Keratinocyte (primary cell): ENCODE data around the gene HNRNPU. TPM values are rescaled to one million over a fixed set of nuclear protein-coding genes. Genes with fewer than 3 reads are reported as not detected.

Experiments used
- DNase-seq: peaks from one replicate; pipeline ENCODE4 v3.0.0-alpha.2; 2011; ENCODE audit warnings: low read depth, missing footprints, low spot score
- FAIRE-seq: peaks from 2 replicates; lab custom pipeline; 2011; peaks lifted over from hg19 to GRCh38; lab: Jason Lieb, UNC
- H2AFZ ChIP-seq: 2 replicates; pipeline ENCODE4 v1.6.0; 2012; ENCODE audit warnings: low read length, control low read depth, inconsistent platforms; ENCODE audit not compliant: control insufficient read depth
- H3K27ac ChIP-seq: 2 replicates; pipeline ENCODE4 v1.5.1; 2011; ENCODE audit warnings: low read length; ENCODE audit not compliant: control insufficient read depth, insufficient read depth
- H3K27me3 ChIP-seq: 3 replicates; pipeline ENCODE4 v1.6.0; 2011; ENCODE audit warnings: low read length; ENCODE audit not compliant: control insufficient read depth, insufficient read depth; ENCODE audit errors: extremely low read depth
- H3K36me3 ChIP-seq, 2 experiments: 2 replicates in 1 of 2; 3 replicates in 1 of 2; pipeline ENCODE4 v1.5.1; 2011; ENCODE audit warnings: low read length in 2 of 2, mild to moderate bottlenecking in 1 of 2; ENCODE audit not compliant: control insufficient read depth in 2 of 2, insufficient read depth in 2 of 2; ENCODE audit errors: extremely low read depth in 1 of 2
- H3K4me1 ChIP-seq: 3 replicates; pipeline ENCODE4 v1.5.1; 2011; ENCODE audit warnings: low read length; ENCODE audit not compliant: control insufficient read depth, insufficient read depth; ENCODE audit errors: extremely low read depth
- H3K4me2 ChIP-seq: 3 replicates; pipeline ENCODE4 v1.6.0; 2011; ENCODE audit warnings: low read depth, low read length; ENCODE audit not compliant: control insufficient read depth, insufficient read depth; ENCODE audit errors: extremely low read depth
- H3K4me3 ChIP-seq, 3 experiments: fragments of 200-600 bp in 1 of 3; sonication (generic) in 1 of 3; 2 replicates in 2 of 3; 3 replicates in 1 of 3; pipeline ENCODE4 v1.5.1; 2011 to 2016; ENCODE audit warnings: low read length in 3 of 3, mild to moderate bottlenecking in 3 of 3, control low read depth in 2 of 3, inconsistent platforms in 1 of 3, low read depth in 1 of 3, mixed read lengths in 1 of 3, mixed run types in 1 of 3, moderate library complexity in 1 of 3; ENCODE audit not compliant: control insufficient read depth in 2 of 3, insufficient read depth in 2 of 3; ENCODE audit errors: extremely low read depth in 1 of 3
- H3K79me2 ChIP-seq: 2 replicates; pipeline ENCODE4 v1.6.0; 2012; ENCODE audit warnings: low read length; ENCODE audit not compliant: control insufficient read depth, insufficient read depth
- H3K9ac ChIP-seq: 3 replicates; pipeline ENCODE4 v1.6.0; 2011; ENCODE audit warnings: low read length; ENCODE audit not compliant: control insufficient read depth, insufficient read depth; ENCODE audit errors: extremely low read depth
- H3K9me1 ChIP-seq: 3 replicates; pipeline ENCODE4 v1.6.0; 2011; ENCODE audit warnings: low read length; ENCODE audit not compliant: control insufficient read depth, insufficient read depth; ENCODE audit errors: extremely low read depth
- H3K9me3 ChIP-seq: 2 replicates; pipeline ENCODE4 v1.5.1; 2012; ENCODE audit warnings: low read depth, low read length; ENCODE audit not compliant: control insufficient read depth
- H4K20me1 ChIP-seq: 3 replicates; pipeline ENCODE4 v1.6.0; 2011; ENCODE audit warnings: low read length; ENCODE audit not compliant: control insufficient read depth, insufficient read depth; ENCODE audit errors: extremely low read depth
- CTCF ChIP-seq, 3 experiments: IDR thresholded peaks in 1 of 3; conservative IDR thresholded peaks in 1 of 3; optimal IDR thresholded peaks in 1 of 3; 2 replicates in 2 of 3; 3 replicates in 1 of 3; pipeline versions ENCODE3 to v1.5.1; 2011; ENCODE audit warnings: low read length in 3 of 3, mild to moderate bottlenecking in 3 of 3, moderate library complexity in 2 of 3, control low read depth in 1 of 3, inconsistent platforms in 1 of 3; ENCODE audit not compliant: insufficient read depth in 2 of 3; ENCODE audit errors: extremely low read depth in 1 of 3
- EZH2 ChIP-seq: IDR thresholded peaks from one replicate; pipeline ENCODE4 v1.6.1; 2012; ENCODE audit warnings: inconsistent platforms, mild to moderate bottlenecking, low read length, moderate library complexity
- dilution Hi-C: fragments of 300-500 bp; cut with MboI; formaldehyde crosslinking; loops from one replicate; pipeline ENCODE4 v1.7.0; 2020; ENCODE audit warnings: low sequenced_read_pairs; ENCODE audit not compliant: extremely low pct_ligation_motif_present
- polyA plus RNA-seq, 5 experiments: library from polyadenylated mRNA; depleted of rRNA in 3 of 5; stranded (reverse) in 3 of 5; stranded (forward) in 1 of 5; unstranded in 1 of 5; fragments of >200 nt; gene quantifications; 1 replicate in 1 of 5; 2 replicates in 3 of 5; 3 replicates in 1 of 5; pipeline versions ENCODE4 v1.2.1 to v1.2.3, GENCODE V29; 2011 to 2012; ENCODE audit warnings: missing spikeins in 2 of 5, low read depth in 1 of 5, low replicate concordance in 1 of 5

The HNRNPU gene
- polyA plus RNA-seq, 1 donor (not counting 4 experiments of a cell fraction or from before 2014, with no cell fraction given): 220 TPM

DNA sequence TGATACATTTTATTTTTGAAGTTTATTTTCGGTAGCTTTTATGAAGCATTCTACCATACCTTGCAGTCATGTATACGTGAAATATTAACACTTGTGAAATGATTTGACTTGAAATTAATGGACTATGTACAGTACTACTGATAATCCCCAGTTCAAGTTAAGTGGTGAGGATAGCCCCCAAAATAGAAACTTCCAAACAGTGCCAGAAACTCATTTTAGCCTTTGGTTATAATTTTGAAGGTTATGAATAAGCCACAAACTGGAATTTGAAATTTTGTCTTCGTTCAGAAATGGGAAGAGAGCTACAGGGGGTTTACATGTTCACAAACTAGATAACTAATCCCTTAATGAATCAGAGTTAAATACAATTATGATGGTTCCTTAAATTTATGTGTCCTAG lies 1.5 kb upstream of the HNRNPU start:
- no peaks in the 10 kb centered on the region for H3K9me1 ChIP-seq
- TF ChIP-seq CTCF (optimal IDR thresholded peaks at IDR 0.05 in 1 of 3, IDR thresholded peaks at IDR 0.05 in 1 of 3, conservative IDR thresholded peaks at IDR 0.05 in 1 of 3; ENCODE audit: extremely low read depth in 1 of 3, insufficient read depth in 2 of 3, low read length in 3 of 3) (no peak), EZH2 (no peak)
- no peak overlapping the region for H3K27ac ChIP-seq
- peaks cover 30% of the 10 kb centered on the region for H3K79me2 ChIP-seq
- DNase-seq: no peak
- dilution Hi-C loops: no loop called here
- H3K27me3 ChIP-seq: no peaks in the 10 kb centered on the region
- H3K4me1 ChIP-seq: peaks cover 13% of the 10 kb centered on the region
- H4K20me1 ChIP-seq: peaks cover 17% of the 10 kb centered on the region
- H2AFZ ChIP-seq: peak overlapping the region; percentile 47
- no peak overlapping the region for H3K4me2 ChIP-seq
- H3K9me3 ChIP-seq: no peaks in the 10 kb centered on the region
- no peak overlapping the region for H3K4me3 ChIP-seq
- H3K36me3 ChIP-seq: peaks cover under 1 to 11% of the 10 kb centered on the region in 2 experiments
- no peak for FAIRE-seq
- H3K9ac ChIP-seq: no peak overlapping the region

- dilution Hi-C loops: no loop called here
- Histone ChIP-seq H3K9me1 (no peaks in the 10 kb centered on the region), H2AFZ (peak overlapping the region; percentile 99), H3K4me2 (peak overlapping the region; percentile 89), H3K9me3 (no peaks in the 10 kb centered on the region), H3K9ac (peak overlapping the region; percentile 97), H3K4me3 (peak overlapping the region; percentile 82 to 90 (median 88)), H3K27me3 (no peaks in the 10 kb centered on the region), H4K20me1 (peaks cover 24% of the 10 kb centered on the region), H3K27ac (peak overlapping the region; percentile 95), H3K79me2 (peaks cover 38% of the 10 kb centered on the region), H3K4me1 (peaks cover 20% of the 10 kb centered on the region), H3K36me3 (peaks cover 8 to 13% of the 10 kb centered on the region in 2 experiments)
- no peak for FAIRE-seq
- no peak for TF ChIP-seq EZH2
- TF ChIP-seq CTCF (optimal IDR thresholded peaks at IDR 0.05 in 1 of 3, IDR thresholded peaks at IDR 0.05 in 1 of 3, conservative IDR thresholded peaks at IDR 0.05 in 1 of 3; ENCODE audit: extremely low read depth in 1 of 3, insufficient read depth in 2 of 3, low read length in 3 of 3): no peak
- no peak for DNase-seq
Measured at GRCh38 chr1:244865028-244865371, 657 bp upstream of the HNRNPU start.
